GM18868 (cell line): ENCODE data around the gene FOXP1.
A peak's percentile ranks its signal among the peaks of the same experiment; 100 is the strongest.

Experiments used
- ATAC-seq: cut with Tn5 transposase; IDR thresholded peaks from one replicate; pipeline ENCODE4 v1.9.1; 2021; ENCODE audit warnings: mild to moderate bottlenecking, moderate library complexity; ENCODE audit not compliant: unreplicated experiment

FOXP1 gene

GRCh38 chr3:71583566-71584393, at the start of gene FOXP1:
TSS of gene FOXP1 (minus strand) at chr3:71583728. CDS start at chr3:71198381, 385,347 bp downstream.
- ATAC-seq: peak; percentile 55

DNA sequence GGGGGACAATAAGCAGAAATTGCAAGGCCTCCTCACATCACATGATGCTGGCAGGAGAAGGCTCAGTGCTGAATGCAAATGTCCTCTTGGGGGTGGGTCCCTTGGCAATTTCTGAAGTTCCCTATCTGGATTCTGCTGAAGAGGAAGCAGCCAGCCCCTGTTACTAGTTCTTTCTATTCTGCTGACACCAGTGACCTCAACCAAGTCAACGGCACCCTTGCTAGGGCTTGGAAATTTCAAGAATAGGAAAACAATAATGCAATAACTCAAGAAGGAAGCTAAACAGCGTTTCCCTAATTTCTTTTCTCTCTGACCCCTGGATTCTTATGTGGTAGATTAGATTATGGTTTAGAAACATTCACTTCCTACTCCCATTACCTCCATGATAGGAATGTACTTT, 46.2 kb upstream of the FOXP1 start:
- no peak for ATAC-seq

GRCh38 chr3:71629289-71629688, 45.8 kb upstream of the FOXP1 start:
- ATAC-seq: no peak

DNA sequence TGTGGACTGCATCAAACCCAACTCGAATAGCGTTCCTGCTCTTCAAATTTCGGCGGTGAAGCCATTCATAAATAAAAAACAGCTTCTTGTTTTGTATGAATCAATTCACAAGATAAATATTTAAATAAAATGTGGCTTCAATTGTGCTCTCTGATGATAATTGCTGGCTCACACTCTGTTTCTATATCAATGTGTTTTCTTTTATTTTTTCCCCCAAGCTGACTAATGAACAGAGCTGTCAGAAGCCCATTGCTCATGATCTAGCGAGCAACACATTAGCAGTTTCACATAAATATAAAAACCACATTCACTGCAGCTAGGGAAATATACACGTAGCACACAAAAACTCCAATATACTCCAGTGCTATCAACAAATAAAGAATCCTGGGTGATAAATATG, 45.0 kb upstream of the FOXP1 start:
- ATAC-seq: no peak

DNA sequence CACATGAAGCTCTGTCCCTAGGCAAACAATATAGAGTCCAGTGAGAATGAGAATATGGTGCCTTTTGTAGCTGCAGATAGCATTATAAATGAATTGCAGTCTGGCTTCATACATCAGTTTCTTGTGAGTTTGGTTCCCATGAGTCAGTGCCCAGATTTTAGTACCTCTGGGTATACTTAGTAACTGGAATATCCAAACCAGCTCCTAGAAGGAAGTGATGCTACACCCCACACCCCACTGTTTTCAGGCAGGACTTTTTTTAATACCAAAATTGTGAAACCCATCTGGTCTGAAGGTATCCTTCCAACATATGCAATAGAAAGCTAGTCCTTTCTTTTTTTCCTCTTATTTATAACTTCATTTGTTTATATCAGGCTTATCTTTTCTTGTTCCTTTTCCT, 42.1 kb upstream of the FOXP1 start:
- ATAC-seq: no peak

DNA sequence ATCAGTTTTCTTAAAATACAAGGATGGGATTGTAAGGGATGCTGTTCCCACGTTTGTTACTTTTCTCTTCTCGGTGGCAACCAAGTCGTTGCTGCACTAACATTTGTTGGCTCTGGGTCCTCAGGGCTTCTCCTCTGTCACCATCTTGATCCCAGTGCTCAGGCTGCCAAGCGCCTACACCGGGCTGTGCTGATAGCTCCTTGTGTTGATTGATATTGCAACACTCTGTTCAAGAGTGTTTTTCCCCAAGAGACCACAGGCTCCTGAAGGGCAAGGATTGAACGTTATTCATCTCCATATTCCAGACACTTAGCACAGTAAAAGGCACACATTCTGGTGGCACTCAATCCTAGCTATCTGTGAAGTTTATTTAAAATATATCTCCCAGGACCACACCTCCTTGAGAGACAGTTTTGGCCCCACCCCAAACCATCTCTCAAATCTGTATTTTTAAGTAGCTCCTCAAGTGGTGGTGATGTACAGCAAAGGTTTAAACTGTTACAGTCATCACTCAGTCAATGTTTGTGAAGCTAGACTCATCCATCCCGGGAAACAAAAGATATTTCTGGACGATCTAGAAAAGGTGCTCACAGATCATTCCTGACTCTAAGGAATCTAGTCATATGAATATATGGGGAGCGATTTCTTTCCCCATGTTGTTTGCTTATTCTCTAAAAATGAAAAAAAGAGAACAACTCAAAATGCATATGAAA, 38.5 kb upstream of the FOXP1 start:
- no peak for ATAC-seq

- ATAC-seq: no peak
These were observed 35.0 kb upstream of the FOXP1 start for GRCh38 chr3:71618538-71618937.

GRCh38 chr3:71616571-71617021, 33.1 kb upstream of the FOXP1 start:
- ATAC-seq: no peak

DNA sequence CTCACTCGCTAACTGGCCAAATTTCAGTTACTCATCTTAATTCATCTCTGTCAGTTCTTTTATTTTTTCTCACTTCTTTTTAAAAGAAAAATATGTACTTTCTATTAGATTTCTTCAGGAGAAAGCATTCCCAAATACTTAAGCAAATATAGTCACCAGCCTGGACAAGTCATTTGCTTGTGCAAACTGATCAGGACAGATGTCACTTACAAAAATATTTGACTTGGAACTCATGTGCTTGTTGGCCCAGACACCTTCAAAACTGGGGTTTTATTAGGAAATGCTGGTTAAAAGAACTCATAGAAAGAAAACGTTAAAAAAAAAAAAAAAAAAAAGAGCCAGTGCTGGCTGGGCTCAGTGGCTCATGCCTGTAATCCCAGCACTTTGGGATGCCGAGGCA, 31.3 kb upstream of the FOXP1 start:
- no peak for ATAC-seq

DNA sequence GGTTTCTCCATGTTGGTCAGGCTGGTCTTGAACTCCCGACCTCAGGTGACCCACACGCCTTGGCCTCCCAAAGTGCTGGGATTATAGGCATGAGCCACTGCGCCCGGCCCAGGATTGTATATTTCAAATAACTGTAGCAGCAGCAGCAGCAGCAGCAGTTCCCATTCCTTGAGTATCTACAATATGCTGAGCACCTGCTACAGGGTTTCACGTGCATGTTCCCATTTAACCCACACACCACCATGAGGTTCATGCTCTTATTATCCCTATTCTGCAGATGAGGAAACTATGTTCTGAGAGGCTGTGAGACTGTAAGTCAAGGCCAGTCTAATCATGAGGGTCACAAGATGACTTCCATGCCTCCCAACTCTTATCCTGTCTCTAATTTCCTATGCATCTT, 30.9 kb upstream of the FOXP1 start:
- no peak for ATAC-seq

- ATAC-seq: no peak
These were observed 27.6 kb upstream of the FOXP1 start for GRCh38 chr3:71611099-71611498.

DNA sequence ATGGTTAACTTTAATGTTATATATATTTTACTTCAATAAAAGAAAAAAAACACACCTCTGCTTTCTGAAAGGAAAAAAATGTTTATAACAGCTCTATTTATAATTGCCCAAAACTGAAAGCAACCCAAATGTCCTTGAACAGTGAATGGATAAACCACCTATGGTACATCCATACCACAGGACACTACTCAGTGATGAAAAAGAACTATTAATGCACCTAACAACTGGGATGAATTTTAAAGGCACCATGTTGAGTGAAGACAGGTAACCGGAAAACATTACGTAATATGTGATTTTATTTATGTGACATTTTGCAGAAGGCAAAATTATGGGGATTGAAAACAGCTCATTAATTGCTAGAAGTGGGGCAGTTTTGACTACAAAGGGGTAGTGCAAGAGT, 23.8 kb upstream of the FOXP1 start:
- no peak for ATAC-seq

- ATAC-seq: no peak
These were observed 23.1 kb upstream of the FOXP1 start for GRCh38 chr3:71606582-71606981.

GRCh38 chr3:71602256-71602655, 18.7 kb upstream of the FOXP1 start:
- ATAC-seq: no peak

GRCh38 chr3:71601811-71602210, 18.3 kb upstream of the FOXP1 start:
- no peak for ATAC-seq

DNA sequence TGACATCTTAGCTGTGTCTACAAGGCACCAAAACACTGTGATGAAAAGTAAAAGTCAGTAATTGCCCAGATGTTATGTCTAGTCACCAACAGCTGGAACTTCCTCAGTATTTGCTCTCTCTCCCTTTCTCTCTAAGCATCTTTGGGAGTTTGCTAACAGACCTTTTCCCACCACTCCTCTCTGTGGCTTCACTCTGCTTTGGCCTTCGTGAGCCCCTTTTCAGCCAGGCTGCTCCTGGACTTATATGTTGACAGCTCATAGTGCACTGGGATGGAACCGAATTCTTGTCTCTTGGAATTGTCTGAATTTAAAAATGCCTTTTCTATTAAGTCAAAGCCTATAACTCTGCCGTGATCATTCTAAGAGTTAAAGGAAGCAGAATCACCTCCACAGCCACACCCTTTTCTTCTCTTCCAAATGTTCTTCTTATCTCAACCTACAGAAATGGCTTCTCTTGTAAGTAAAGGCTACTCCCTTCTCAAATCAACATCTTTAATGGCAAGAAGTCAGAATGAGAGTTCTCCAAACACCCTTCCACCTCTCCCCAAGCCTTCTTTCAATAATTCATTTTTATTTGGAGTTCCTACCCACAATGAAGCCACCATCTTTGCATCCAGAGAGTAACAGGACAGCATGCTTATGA, 17.2 kb upstream of the FOXP1 start:
- ATAC-seq: no peak

DNA sequence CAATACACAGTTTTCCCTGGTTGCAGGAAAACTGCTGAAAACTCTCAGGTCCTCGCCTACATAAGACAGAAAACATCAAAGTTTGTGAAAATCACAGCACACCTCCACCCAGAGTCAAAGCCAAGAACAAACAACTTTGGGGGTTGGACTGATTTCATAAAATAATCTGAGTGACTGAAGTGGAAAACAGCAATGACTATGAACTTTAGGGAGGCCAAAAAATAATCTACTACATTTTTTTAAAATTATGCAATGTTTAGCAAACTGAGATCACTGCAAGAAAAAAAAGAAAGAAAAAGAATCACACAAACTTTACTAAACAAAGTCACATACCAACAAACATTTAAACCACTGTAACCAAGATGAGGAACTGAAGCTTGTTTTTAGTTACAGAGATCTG, 15.9 kb upstream of the FOXP1 start:
- ATAC-seq: no peak

DNA sequence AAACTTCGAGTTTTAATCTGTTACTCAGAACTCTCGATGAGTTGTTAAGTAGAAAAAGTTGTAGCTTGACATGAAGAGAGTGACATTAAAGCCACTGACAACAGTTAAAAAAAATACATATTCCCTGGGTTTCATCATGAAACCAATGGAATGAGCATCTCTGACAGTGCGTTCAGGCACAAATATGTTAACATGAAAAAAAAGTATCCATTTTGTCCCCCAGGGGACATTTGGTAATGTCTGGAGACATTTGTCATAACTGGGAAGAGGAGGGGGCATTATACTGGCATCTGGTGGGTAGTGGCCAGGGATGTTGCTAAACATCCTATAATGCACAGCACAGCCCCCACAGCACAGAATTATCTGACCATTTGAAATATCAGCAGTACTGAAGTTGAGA, 14.8 kb upstream of the FOXP1 start:
- ATAC-seq: no peak

GRCh38 chr3:71597286-71597685, 13.8 kb upstream of the FOXP1 start:
- ATAC-seq: no peak

GRCh38 chr3:71593106-71593505, 9.6 kb upstream of the FOXP1 start:
- ATAC-seq: no peak

DNA sequence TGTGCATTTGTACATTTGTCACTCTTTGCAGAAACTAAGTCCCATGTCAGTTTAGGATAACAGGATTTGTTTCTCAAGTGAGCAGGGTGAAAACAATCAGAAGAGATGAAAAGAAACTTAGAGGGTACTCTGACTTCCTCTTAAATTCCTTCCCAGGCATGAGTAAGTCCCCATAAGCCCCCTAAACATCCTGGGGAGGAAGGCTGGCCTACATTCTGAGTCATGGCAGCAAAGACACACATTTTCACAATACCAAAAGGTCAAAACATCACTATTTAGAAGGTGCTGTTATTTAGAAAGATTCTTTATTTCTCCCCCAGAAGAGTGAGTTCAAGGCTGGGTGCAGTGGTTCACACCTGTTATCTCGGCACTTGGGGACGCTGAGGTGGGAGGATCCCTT, 7.6 kb upstream of the FOXP1 start:
- ATAC-seq: no peak

- no peak for ATAC-seq
These were observed 5.6 kb upstream of the FOXP1 start for GRCh38 chr3:71589132-71589531.
